Right lobe of liver (tissue), 4 donors: Measurements from ENCODE around the gene PPP1R10.
"Not testable (repeated sequence)": the region's sequence is repeated elsewhere in the genome, so short reads cannot be mapped to it uniquely, and the experiment has no call there.

Experiments used
- POLR2A ChIP-seq: fragments of 450-650 bp; IDR thresholded peaks from one replicate; pipeline ENCODE4 v1.6.1; 2017; ENCODE audit warnings: antibody characterized with exemption, mild to moderate bottlenecking
- TF ChIP-seq, protein P1 (sequence below), 4 donors: fragments of 200-600 bp in 3 of 4; fragments of 450-650 bp in 1 of 4; IDR thresholded peaks; one replicate each; pipeline versions ENCODE4 v1.5.1 to v1.8.0; 2016 to 2022; ENCODE audit warnings: antibody characterized with exemption in 4 of 4, mild to moderate bottlenecking in 2 of 4
- donor health status: DM: no; HTN: no; CAD: no.
- donor health status: DM: no; HTN: no; CAD: no.
- donor health status: DM: no; HTN: yes; CAD: no.

DNA sequence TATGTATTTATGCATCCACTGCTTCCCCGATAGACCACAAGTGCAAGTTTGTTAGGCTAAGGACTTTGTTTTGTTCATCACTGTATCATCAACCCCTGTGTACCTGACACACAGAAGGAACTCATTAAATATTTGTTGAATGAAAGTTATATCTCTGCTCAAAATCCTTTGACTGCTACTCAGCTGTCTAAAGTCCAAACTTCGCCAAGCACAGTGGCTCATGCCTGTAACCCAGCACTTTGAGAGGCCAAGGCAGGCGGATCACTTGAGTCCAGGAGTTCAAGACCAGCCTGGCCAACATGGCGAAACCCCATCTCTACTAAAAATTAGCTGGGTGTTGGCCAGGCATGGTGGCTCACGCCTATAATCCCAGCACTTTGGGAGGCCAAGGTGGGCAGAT lies 40.9 kb upstream of the PPP1R10 start:
- TF ChIP-seq, protein P1, sequence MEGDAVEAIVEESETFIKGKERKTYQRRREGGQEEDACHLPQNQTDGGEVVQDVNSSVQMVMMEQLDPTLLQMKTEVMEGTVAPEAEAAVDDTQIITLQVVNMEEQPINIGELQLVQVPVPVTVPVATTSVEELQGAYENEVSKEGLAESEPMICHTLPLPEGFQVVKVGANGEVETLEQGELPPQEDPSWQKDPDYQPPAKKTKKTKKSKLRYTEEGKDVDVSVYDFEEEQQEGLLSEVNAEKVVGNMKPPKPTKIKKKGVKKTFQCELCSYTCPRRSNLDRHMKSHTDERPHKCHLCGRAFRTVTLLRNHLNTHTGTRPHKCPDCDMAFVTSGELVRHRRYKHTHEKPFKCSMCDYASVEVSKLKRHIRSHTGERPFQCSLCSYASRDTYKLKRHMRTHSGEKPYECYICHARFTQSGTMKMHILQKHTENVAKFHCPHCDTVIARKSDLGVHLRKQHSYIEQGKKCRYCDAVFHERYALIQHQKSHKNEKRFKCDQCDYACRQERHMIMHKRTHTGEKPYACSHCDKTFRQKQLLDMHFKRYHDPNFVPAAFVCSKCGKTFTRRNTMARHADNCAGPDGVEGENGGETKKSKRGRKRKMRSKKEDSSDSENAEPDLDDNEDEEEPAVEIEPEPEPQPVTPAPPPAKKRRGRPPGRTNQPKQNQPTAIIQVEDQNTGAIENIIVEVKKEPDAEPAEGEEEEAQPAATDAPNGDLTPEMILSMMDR (IDR thresholded peaks at IDR 0.05): not testable (repeated sequence)
- not testable (repeated sequence) for TF ChIP-seq POLR2A
